IMR-90 (cell line): ENCODE results near the gene IFNLR1. TPM values are rescaled to one million over a fixed set of nuclear protein-coding genes. Genes with fewer than 3 reads are reported as not detected.

Experiments
- ATAC-seq: fragments of 200-7000 bp; cut with Tn5 transposase; 2 replicates; pipeline ENCODE4 v1.9.1; 2020; ENCODE audit warnings: low read depth, mild to moderate bottlenecking, moderate library complexity
- BruUV-seq: library from RNA; stranded (reverse); fragments of 400-500 nt; replicated peaks from 2 replicates; lab custom pipeline; 2021; lab: Mats Ljungman, UMichigan
- CTCF ChIA-PET: fragments of 300-600 bp; formaldehyde crosslinking; extraction: SDS; loops from one replicate; lab custom pipeline; 2021; ENCODE audit warnings: antibody characterized with exemption; lab: Yijun Ruan, JAX
- POLR2A ChIA-PET: fragments of 300-600 bp; sonication (Branson Sonifier 250); formaldehyde crosslinking; loops from one replicate; lab custom pipeline; 2022; ENCODE audit warnings: antibody characterized with exemption; ENCODE audit not compliant: unreplicated experiment; lab: Charles Lee
- DNase-seq: peaks from one replicate; pipeline ENCODE4 v3.0.0; 2013
- H2AFZ ChIP-seq: replicated peaks from 2 replicates; pipeline ENCODE3; 2013; ENCODE audit warnings: low read length, mild to moderate bottlenecking; ENCODE audit not compliant: poor library complexity
- H2AK5ac ChIP-seq: 2 replicates; pipeline ENCODE4 v1.6.1; 2013; ENCODE audit warnings: low read depth, low read length, inconsistent platforms
- H2AK9ac ChIP-seq: replicated peaks from 2 replicates; pipeline ENCODE3; 2013; ENCODE audit warnings: mild to moderate bottlenecking, low read depth, low read length, moderate library complexity; ENCODE audit not compliant: poor library complexity
- H2BK120ac ChIP-seq: 2 replicates; pipeline ENCODE4 v1.6.1; 2013; ENCODE audit warnings: low read depth, low read length, inconsistent platforms
- H2BK15ac ChIP-seq: 3 replicates; pipeline ENCODE4 v1.6.1; 2013; ENCODE audit warnings: low read depth, low read length, inconsistent platforms
- H2BK20ac ChIP-seq: 2 replicates; pipeline ENCODE4 v1.6.1; 2013; ENCODE audit warnings: low read depth, mild to moderate bottlenecking, inconsistent platforms, low read length, moderate library complexity
- H2BK5ac ChIP-seq: 2 replicates; pipeline ENCODE4 v1.6.1; 2013; ENCODE audit warnings: mild to moderate bottlenecking, low read depth, low read length, inconsistent platforms; ENCODE audit not compliant: poor library complexity, severe bottlenecking
- H3K14ac ChIP-seq: replicated peaks from 2 replicates; pipeline ENCODE4 v1.6.1; 2013; ENCODE audit warnings: low read depth, low read length, inconsistent platforms
- H3K18ac ChIP-seq: 2 replicates; pipeline ENCODE4 v1.6.1; 2013; ENCODE audit warnings: low read depth, low read length, control low read depth
- H3K23ac ChIP-seq: 2 replicates; pipeline ENCODE4 v1.6.1; 2013; ENCODE audit warnings: low read depth, low read length, inconsistent platforms
- H3K27ac ChIP-seq: 2 replicates; pipeline ENCODE4 v1.5.1; 2013; ENCODE audit warnings: mild to moderate bottlenecking, control low read depth, low read length; ENCODE audit not compliant: insufficient read depth
- H3K27me3 ChIP-seq: 2 replicates; pipeline ENCODE4 v1.6.1; 2013; ENCODE audit warnings: low read length; ENCODE audit not compliant: control insufficient read depth, insufficient read depth
- H3K36me3 ChIP-seq: 2 replicates; pipeline ENCODE4 v1.6.1; 2013; ENCODE audit warnings: low read length, mixed read lengths; ENCODE audit not compliant: control insufficient read depth, insufficient read depth
- H3K4ac ChIP-seq: 2 replicates; pipeline ENCODE4 v1.6.1; 2013; ENCODE audit warnings: low read depth, low read length, inconsistent platforms
- H3K4me1 ChIP-seq: 2 replicates; pipeline ENCODE4 v1.6.1; 2013; ENCODE audit warnings: low read length, mixed read lengths; ENCODE audit not compliant: control insufficient read depth, insufficient read depth
- H3K4me2 ChIP-seq: 2 replicates; pipeline ENCODE4 v1.6.1; 2013; ENCODE audit warnings: low read depth, mild to moderate bottlenecking, control low read depth, low read length, moderate library complexity
- H3K4me3 ChIP-seq: 2 replicates; pipeline ENCODE4 v1.5.1; 2013; ENCODE audit warnings: low read depth, mild to moderate bottlenecking, control low read depth, low read length, moderate library complexity; ENCODE audit not compliant: insufficient read depth
- H3K56ac ChIP-seq: 2 replicates; pipeline ENCODE4 v1.6.1; 2013; ENCODE audit warnings: low read length, inconsistent platforms; ENCODE audit not compliant: insufficient read depth; ENCODE audit errors: extremely low read depth
- H3K79me1 ChIP-seq, 2 experiments: 2 replicates each; pipeline ENCODE4 v1.6.1; 2013; ENCODE audit warnings: low read length in 2 of 2, inconsistent platforms in 1 of 2, low read depth in 1 of 2
- H3K9ac ChIP-seq: 2 replicates; pipeline ENCODE4 v1.6.1; 2013; ENCODE audit warnings: low read depth, low read length, control low read depth
- H3K9me1 ChIP-seq: 2 replicates; pipeline ENCODE4 v1.6.1; 2013; ENCODE audit warnings: low read length, inconsistent platforms; ENCODE audit not compliant: insufficient read depth
- H3K9me3 ChIP-seq: 2 replicates; pipeline ENCODE4 v1.6.1; 2013; ENCODE audit warnings: low read length; ENCODE audit not compliant: control insufficient read depth, insufficient read depth
- H4K20me1 ChIP-seq: 2 replicates; pipeline ENCODE4 v1.6.1; 2013; ENCODE audit warnings: low read length, inconsistent platforms; ENCODE audit not compliant: insufficient read depth
- H4K5ac ChIP-seq: 2 replicates; pipeline ENCODE4 v1.6.1; 2013; ENCODE audit warnings: mild to moderate bottlenecking, low read depth, low read length, control low read depth
- H4K8ac ChIP-seq, 2 experiments: 2 replicates each; pipeline ENCODE4 v1.6.1; 2013; ENCODE audit warnings: low read depth in 2 of 2, low read length in 2 of 2, control low read depth in 1 of 2, inconsistent platforms in 1 of 2
- H4K91ac ChIP-seq: 2 replicates; pipeline ENCODE4 v1.6.1; 2013; ENCODE audit warnings: low read depth, low read length, inconsistent platforms; ENCODE audit not compliant: insufficient read depth
- BHLHE40 ChIP-seq: fragments of 150-350 bp; IDR thresholded peaks from 2 replicates; pipeline ENCODE4 v1.6.1; 2016; ENCODE audit warnings: mild to moderate bottlenecking, low read depth, low read length
- CEBPB ChIP-seq: IDR thresholded peaks from 2 replicates; pipeline ENCODE4 v1.6.1; 2012; ENCODE audit warnings: low read depth, low read length, improper control_type of control experiment
- CHD1 ChIP-seq: IDR thresholded peaks from 2 replicates; pipeline ENCODE4 v1.6.1; 2012; ENCODE audit warnings: low read depth, low read length, improper control_type of control experiment
- ELK1 ChIP-seq: fragments of 150-350 bp; IDR thresholded peaks from 2 replicates; pipeline ENCODE4 v1.6.1; 2016; ENCODE audit warnings: low read depth, mild to moderate bottlenecking, low read length, moderate library complexity, borderline replicate concordance
- FOS ChIP-seq: fragments of 150-350 bp; IDR thresholded peaks from 2 replicates; pipeline ENCODE4 v1.6.1; 2016; ENCODE audit warnings: low read depth, low read length
- MAFK ChIP-seq: IDR thresholded peaks from 2 replicates; pipeline ENCODE4 v1.6.1; 2012; ENCODE audit warnings: low read depth, low read length, improper control_type of control experiment
- MAZ ChIP-seq: IDR thresholded peaks from 2 replicates; pipeline ENCODE4 v1.6.1; 2012; ENCODE audit warnings: low read depth, mild to moderate bottlenecking, low read length, improper control_type of control experiment, moderate library complexity, borderline replicate concordance
- MXI1 ChIP-seq: IDR thresholded peaks from 2 replicates; pipeline ENCODE4 v1.6.1; 2012; ENCODE audit warnings: low read depth, mild to moderate bottlenecking, low read length, moderate library complexity, borderline replicate concordance
- NFE2L2 ChIP-seq: fragments of 150-350 bp; IDR thresholded peaks from 2 replicates; pipeline ENCODE4 v1.6.1; 2016; ENCODE audit warnings: low read depth, mild to moderate bottlenecking, low read length
- POLR2A ChIP-seq: IDR thresholded peaks from 2 replicates; pipeline ENCODE4 v1.6.1; 2012; ENCODE audit warnings: mild to moderate bottlenecking, low read depth, low read length
- RAD21 ChIP-seq: IDR thresholded peaks from 2 replicates; pipeline ENCODE4 v1.6.1; 2012; ENCODE audit warnings: low read length, improper control_type of control experiment
- RCOR1 ChIP-seq: IDR thresholded peaks from 2 replicates; pipeline ENCODE4 v1.6.1; 2012; ENCODE audit warnings: mild to moderate bottlenecking, low read length, improper control_type of control experiment; ENCODE audit not compliant: insufficient replicate concordance
- RFX5 ChIP-seq: IDR thresholded peaks from 2 replicates; pipeline ENCODE4 v1.8.0; 2012; ENCODE audit warnings: low read depth, mild to moderate bottlenecking, low read length, moderate library complexity
- SMC3 ChIP-seq: fragments of 150-350 bp; IDR thresholded peaks from 2 replicates; pipeline ENCODE4 v1.6.1; 2016; ENCODE audit warnings: low read depth, mild to moderate bottlenecking, antibody characterized with exemption, low read length, moderate library complexity
- WGBS, 2 experiments: methylation state at CpG; one replicate each; pipeline versions ENCODE4 v1.1.5 to v1.1.7; 2013; ENCODE audit warnings: missing lambda C conversion rate in 2 of 2; ENCODE audit not compliant: insufficient read length in 1 of 2; ENCODE audit errors: extremely low coverage in 2 of 2; 5-methylcytosine and 5-hydroxymethylcytosine counted together
- dilution Hi-C: fragments of 300-500 bp; cut with HindIII; formaldehyde crosslinking; loops from one replicate; pipeline ENCODE4 v1.14.3; 2018; ENCODE audit warnings: low sequenced_read_pairs; ENCODE audit not compliant: unreplicated experiment
- in situ Hi-C: fragments of 300-500 bp; cut with MboI; formaldehyde crosslinking; loops from 3 replicates; pipeline ENCODE4 v1.14.3; 2019; ENCODE audit warnings: low sequenced_read_pairs, inconsistent platforms, mixed read lengths
- intact Hi-C: fragments of 100-400 bp; cut with micrococcal nuclease; formaldehyde crosslinking; loops from 2 replicates; pipeline ENCODE4 v1.10.0; 2022
- polyA plus RNA-seq, 3 experiments: library from polyadenylated mRNA; depleted of rRNA; stranded (reverse); fragments of >200 nt; gene quantifications; 2 replicates each; pipeline ENCODE4 v1.2.3, GENCODE V29; 2012; ENCODE audit warnings: low replicate concordance in 1 of 3
- total RNA-seq: library from RNA; depleted of rRNA; stranded (reverse); fragments of >200 nt; gene quantifications from 2 replicates; pipeline ENCODE4 v1.2.3, GENCODE V29; 2012
- TF ChIP-seq, protein P1 (sequence below): conservative IDR thresholded peaks from 2 replicates; pipeline ENCODE4 v1.5.1; 2012; ENCODE audit warnings: mild to moderate bottlenecking, low read depth, low read length, improper control_type of control experiment
- TF ChIP-seq, protein P2 (sequence below): fragments of 150-350 bp; IDR thresholded peaks from 2 replicates; pipeline ENCODE4 v1.6.1; 2017; ENCODE audit warnings: mild to moderate bottlenecking, antibody characterized with exemption, low read length, low read depth

Gene IFNLR1
- total and polyA plus RNA-seq, 2 of the 4 experiments (the other 2 are of a cell fraction): not detected

- no peak overlapping the region for H2AFZ ChIP-seq
- ChIA-PET POLR2A (no interaction called here), CTCF (no interaction called here)
- DNase-seq: no peak
- no peak overlapping the region for H2BK5ac ChIP-seq
- in situ Hi-C loops: no loop called here
- no peak overlapping the region for H2AK5ac ChIP-seq
- no peak overlapping the region for H2AK9ac ChIP-seq
- no peak overlapping the region for H3K23ac ChIP-seq
- no peak overlapping the region for H2BK20ac ChIP-seq
- no peak for ATAC-seq
- no peak overlapping the region for H3K4ac ChIP-seq
- no peak overlapping the region for H3K4me2 ChIP-seq
- no peak overlapping the region for H2BK15ac ChIP-seq
- H3K56ac ChIP-seq: no peak overlapping the region
- H4K5ac ChIP-seq: no peak overlapping the region
- 91% methylated on average over 4 of the region's 18 CpGs; no CpG with 5 or more reads in 1 of the 2 experiments for WGBS, 2 experiments
- no peak overlapping the region for H4K8ac ChIP-seq
- dilution Hi-C loops: no loop called here
- H2BK120ac ChIP-seq: no peak overlapping the region
- no TSS peak for BruUV-seq
- no peak for TF ChIP-seq RAD21
- TF ChIP-seq NFE2L2: no peak
- no peak for TF ChIP-seq BHLHE40
- no peak for TF ChIP-seq RCOR1
- TF ChIP-seq ELK1: no peak
- TF ChIP-seq MAFK: no peak
- TF ChIP-seq FOS: no peak
- TF ChIP-seq CHD1: no peak
- no peak for TF ChIP-seq POLR2A
- TF ChIP-seq MXI1: no peak
- TF ChIP-seq, protein P1, sequence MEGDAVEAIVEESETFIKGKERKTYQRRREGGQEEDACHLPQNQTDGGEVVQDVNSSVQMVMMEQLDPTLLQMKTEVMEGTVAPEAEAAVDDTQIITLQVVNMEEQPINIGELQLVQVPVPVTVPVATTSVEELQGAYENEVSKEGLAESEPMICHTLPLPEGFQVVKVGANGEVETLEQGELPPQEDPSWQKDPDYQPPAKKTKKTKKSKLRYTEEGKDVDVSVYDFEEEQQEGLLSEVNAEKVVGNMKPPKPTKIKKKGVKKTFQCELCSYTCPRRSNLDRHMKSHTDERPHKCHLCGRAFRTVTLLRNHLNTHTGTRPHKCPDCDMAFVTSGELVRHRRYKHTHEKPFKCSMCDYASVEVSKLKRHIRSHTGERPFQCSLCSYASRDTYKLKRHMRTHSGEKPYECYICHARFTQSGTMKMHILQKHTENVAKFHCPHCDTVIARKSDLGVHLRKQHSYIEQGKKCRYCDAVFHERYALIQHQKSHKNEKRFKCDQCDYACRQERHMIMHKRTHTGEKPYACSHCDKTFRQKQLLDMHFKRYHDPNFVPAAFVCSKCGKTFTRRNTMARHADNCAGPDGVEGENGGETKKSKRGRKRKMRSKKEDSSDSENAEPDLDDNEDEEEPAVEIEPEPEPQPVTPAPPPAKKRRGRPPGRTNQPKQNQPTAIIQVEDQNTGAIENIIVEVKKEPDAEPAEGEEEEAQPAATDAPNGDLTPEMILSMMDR: no peak
- TF ChIP-seq SMC3: no peak
- no peak for TF ChIP-seq CEBPB
- no peak for TF ChIP-seq RFX5
- no peak for TF ChIP-seq MAZ
- TF ChIP-seq, protein P2, sequence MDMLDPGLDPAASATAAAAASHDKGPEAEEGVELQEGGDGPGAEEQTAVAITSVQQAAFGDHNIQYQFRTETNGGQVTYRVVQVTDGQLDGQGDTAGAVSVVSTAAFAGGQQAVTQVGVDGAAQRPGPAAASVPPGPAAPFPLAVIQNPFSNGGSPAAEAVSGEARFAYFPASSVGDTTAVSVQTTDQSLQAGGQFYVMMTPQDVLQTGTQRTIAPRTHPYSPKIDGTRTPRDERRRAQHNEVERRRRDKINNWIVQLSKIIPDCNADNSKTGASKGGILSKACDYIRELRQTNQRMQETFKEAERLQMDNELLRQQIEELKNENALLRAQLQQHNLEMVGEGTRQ: no peak
- H3K9me3 ChIP-seq: no peaks in the 10 kb centered on the region
- no peaks in the 10 kb centered on the region for H3K79me1 ChIP-seq
- H3K9ac ChIP-seq: no peak overlapping the region
- no peak overlapping the region for H3K18ac ChIP-seq
- H3K14ac ChIP-seq: no peak overlapping the region
- H4K91ac ChIP-seq: no peak overlapping the region
- no peak overlapping the region for H3K4me3 ChIP-seq
- peaks cover 70% of the 10 kb centered on the region for H3K27me3 ChIP-seq
- H4K20me1 ChIP-seq: no peaks in the 10 kb centered on the region
- no peak overlapping the region for H3K27ac ChIP-seq
- no peaks in the 10 kb centered on the region for H3K9me1 ChIP-seq
- no peaks in the 10 kb centered on the region for H3K36me3 ChIP-seq
- intact Hi-C loops: no loop called here
- no peaks in the 10 kb centered on the region for H3K4me1 ChIP-seq
Observed at GRCh38 chr1:24156542-24157260, 30.4 kb downstream of the IFNLR1 start.
